T-helper 2 cell treated with Interferon-gamma antibody and Interleukin-4, amounts not matched to agents 5 μg/mL and 100 μg/mL, for 36 hours (primary cell): ENCODE results near the gene ZNF763.
"Not testable (repeated sequence)": the region's sequence is repeated elsewhere in the genome, so short reads cannot be mapped to it uniquely, and the experiment has no call there.

Experiments
- DNase-seq: peaks from one replicate; pipeline ENCODE4 v3.0.0; 2021; ENCODE audit warnings: low spot score
- H3K27ac Mint-ChIP-seq: one replicate; pipeline ENCODE4 v1.8.0; 2021; ENCODE audit warnings: mild to moderate bottlenecking, mixed read lengths
- H3K27me3 Mint-ChIP-seq: one replicate; pipeline ENCODE4 v1.8.0; 2021; ENCODE audit warnings: low read depth, mixed read lengths
- H3K36me3 Mint-ChIP-seq: one replicate; pipeline ENCODE4 v1.8.0; 2021; ENCODE audit warnings: low read depth, mixed read lengths
- H3K4me1 Mint-ChIP-seq: one replicate; pipeline ENCODE4 v1.8.0; 2021; ENCODE audit warnings: low read depth, mixed read lengths
- H3K4me3 Mint-ChIP-seq: one replicate; pipeline ENCODE4 v1.8.0; 2022; ENCODE audit warnings: mild to moderate bottlenecking, moderate library complexity, mixed read lengths
- H3K9me3 Mint-ChIP-seq: one replicate; pipeline ENCODE4 v1.8.0; 2021; ENCODE audit warnings: mixed read lengths

Gene ZNF763

DNA sequence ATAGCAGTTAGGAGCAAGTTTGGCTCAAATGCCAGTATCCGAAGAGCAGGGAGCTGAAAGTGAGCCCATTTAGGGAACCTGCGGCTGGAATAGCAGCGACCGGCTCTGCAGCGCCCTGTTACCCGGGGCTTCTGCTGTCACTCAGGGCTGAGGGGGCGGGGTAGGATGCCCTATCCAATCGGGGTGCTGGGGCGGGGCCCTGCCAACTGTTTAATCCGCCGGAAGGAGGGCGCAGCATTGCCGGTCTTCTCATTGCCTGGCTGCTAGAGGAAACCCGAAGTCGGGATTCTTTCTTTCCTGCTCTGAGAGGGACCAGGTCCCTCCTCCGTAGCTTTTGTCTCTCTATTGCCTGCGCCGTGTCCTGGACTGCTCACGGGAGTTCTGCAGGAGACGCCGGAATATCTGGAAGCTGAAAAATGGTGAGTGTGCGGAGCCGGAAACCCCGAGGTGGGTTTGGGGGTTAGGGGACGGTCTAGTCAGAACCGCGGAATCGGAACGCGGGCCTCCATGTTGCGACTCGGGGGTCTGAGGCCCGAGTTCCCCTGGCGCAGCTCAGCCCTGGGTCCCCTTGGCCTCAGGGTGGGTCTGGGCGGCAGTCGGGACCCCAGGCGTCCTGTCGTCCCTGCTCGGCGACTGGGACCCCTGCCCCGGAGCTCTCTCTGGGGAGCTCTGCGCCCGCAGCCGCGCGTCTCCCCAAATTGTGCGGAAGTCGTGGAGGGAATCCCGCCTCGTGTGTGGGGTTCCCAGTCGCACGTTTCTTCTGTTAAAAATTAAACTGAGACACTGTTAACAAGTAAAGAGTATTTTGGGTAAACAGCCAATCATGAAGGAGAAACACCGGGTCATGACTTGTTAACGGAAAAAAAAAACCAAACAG lies 22.8 kb downstream of the ZNF763 start:
- Mint-ChIP-seq H3K4me3 (peak overlapping the region; percentile 97), H3K4me1 (peaks cover 21% of the 10 kb centered on the region), H3K9me3 (peaks cover 8% of the 10 kb centered on the region), H3K36me3 (peaks cover 22% of the 10 kb centered on the region), H3K27me3 (no peaks in the 10 kb centered on the region), H3K27ac (peak overlapping the region; percentile 97)
- peak; percentile 90 for DNase-seq

DNA sequence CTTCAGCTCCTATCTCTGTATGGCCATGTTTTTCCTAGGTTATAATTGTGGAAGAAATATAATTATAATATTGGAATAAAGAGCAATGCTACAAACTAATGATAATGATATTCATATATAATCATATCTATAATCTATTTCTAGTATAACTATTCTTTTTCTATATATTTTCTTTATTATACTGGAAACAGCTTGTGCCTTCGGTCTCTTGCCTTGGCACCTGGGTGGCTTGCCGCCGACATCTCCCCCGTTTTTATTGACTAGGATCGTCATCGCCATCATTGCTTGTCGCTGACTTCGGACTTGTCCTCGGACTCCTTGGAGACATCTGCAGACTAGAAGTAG lies 24.2 kb downstream of the ZNF763 start:
- H3K27ac Mint-ChIP-seq, result peak overlapping the region; percentile 97
- H3K27me3 Mint-ChIP-seq, result no peaks in the 10 kb centered on the region
- H3K36me3 Mint-ChIP-seq, result peaks cover 32% of the 10 kb centered on the region
- peaks cover 8% of the 10 kb centered on the region for H3K9me3 Mint-ChIP-seq
- DNase-seq, result no peak
- H3K4me1 Mint-ChIP-seq, result peaks cover 22% of the 10 kb centered on the region
- H3K4me3 Mint-ChIP-seq, result peak overlapping the region; percentile 97

DNA sequence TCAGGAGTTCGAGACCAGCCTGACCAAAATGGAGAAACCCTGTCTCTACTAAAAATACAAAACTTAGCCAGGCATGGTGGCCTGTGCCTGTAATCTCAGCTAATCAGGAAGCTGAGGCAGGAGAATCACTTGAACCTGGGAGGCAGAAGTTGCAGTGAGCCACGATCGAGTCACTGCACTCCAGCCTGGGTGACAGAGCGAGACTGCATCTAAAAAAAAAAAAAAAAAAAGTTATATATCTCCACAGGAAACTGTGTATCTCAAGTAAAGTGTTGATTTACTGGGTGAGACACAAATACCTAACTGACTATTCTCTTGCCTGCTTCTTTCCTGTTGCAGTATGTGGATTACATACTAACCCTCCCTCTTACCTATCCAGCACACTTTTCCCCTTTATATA lies 27.1 kb downstream of the ZNF763 start:
- not testable (repeated sequence) for H3K27ac Mint-ChIP-seq, H3K4me3 Mint-ChIP-seq, DNase-seq, H3K27me3 Mint-ChIP-seq
- Mint-ChIP-seq H3K9me3 (peaks cover 16% of the 10 kb centered on the region), H3K4me1 (peaks cover 21% of the 10 kb centered on the region), H3K36me3 (peaks cover 44% of the 10 kb centered on the region)

DNA sequence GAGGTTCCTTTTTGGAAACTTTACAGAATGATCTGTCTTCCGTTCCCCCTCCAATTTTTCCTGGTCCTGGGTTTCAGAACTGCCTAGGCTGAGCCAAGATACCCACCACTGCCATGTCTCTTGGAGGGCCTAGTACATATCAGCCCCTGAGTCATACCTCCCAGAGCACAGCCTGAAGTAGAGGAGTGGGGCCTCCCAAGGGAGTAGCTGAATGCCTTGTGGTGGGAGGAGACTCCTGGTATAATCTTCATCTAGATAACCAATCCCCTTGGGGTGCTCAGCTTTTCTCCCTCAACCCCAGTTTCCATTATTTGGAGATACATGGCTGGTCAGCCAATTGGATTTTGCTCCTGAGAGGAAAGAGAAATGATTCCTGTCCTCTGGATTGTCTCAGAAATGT lies 30.3 kb downstream of the ZNF763 start:
- Mint-ChIP-seq H3K4me3 (no peak overlapping the region), H3K27ac (no peak overlapping the region), H3K27me3 (no peaks in the 10 kb centered on the region), H3K4me1 (peaks cover 17% of the 10 kb centered on the region), H3K9me3 (peaks cover 22% of the 10 kb centered on the region), H3K36me3 (peaks cover 53% of the 10 kb centered on the region)
- DNase-seq, result no peak

DNA sequence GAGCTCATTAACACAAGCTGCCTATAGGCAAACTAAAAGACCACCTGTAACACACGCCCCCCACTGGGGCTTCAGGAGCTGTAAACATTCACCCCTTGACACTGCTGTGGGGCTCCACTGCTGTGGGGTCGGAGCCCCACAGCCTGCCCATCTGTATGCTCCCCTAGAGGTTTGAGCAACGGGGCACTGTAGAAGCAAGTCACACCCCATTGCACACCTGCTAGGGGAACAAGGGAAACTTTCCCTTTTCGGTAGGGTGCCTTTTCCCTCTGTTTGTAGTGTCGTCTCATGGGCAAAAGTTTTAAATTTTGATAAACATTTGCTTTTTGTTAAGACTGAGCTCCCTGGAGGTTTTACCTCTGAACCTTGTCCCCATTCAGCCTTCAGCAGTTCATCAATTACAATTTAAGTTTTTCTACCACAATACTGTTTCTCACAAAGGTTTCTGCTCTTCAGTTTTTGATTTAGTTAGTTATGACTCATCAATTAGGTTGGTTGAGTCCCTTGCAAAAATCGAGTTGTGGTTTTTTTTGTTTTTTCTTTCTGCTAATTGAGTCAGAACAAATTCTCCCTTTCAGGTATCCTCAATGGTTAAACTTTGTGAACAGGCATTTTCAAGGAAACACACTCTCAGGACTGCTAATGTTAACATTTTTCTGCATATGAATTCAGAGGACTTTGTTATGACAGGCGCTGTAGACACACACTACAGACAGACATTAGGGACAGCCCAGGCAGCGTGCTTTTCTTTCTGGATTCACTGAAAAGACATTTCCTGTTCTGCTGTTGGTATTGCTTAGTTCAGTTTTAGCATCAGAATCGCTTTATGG lies 35.5 kb downstream of the ZNF763 start:
- H3K4me1 Mint-ChIP-seq, result peaks cover 17% of the 10 kb centered on the region
- H3K27me3 Mint-ChIP-seq, result no peaks in the 10 kb centered on the region
- peak overlapping the region; percentile 12 for H3K4me3 Mint-ChIP-seq
- H3K9me3 Mint-ChIP-seq, result peaks cover 15% of the 10 kb centered on the region
- DNase-seq, result no peak
- peak overlapping the region; percentile 41 for H3K27ac Mint-ChIP-seq
- peaks cover 45% of the 10 kb centered on the region for H3K36me3 Mint-ChIP-seq

DNA sequence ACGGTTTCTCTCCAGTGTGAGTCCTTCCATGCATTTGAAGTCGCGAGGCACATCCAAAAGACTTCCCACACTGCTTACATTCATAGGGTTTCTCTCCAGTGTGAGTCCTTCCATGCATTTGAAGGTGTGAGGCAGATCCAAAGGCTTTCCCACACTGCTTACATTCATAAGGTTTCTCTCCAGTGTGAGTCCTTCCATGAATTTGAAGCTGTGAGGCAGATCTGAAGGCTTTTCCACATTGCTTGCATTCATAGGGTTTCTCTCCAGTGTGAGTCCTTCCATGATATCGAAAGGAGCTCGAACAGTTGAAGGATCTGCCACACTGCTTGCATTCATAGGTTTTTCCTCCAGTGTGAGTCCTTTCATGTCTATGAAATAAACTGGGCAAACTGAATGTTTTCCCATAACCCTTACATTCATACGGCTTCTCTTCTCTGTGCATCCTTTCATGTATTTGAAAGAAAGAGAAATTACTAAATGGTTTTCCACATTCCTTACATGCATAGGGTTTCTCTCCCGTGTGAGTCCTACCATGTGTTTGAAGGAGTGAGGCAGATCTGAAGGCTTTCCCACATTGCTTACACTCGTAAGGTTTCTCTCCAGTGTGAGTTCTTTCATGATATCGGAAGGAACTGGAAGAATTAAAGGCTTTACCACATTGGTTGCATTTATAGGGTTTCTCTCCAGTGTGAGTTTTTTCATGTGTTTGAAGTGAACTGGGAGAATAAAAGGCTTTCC lies 50.3 kb downstream of the ZNF763 start:
- no peak overlapping the region for H3K4me3 Mint-ChIP-seq
- H3K27me3 Mint-ChIP-seq, result no peaks in the 10 kb centered on the region
- peaks cover 60% of the 10 kb centered on the region for H3K36me3 Mint-ChIP-seq
- no peak overlapping the region for H3K27ac Mint-ChIP-seq
- H3K9me3 Mint-ChIP-seq, result peaks cover 50% of the 10 kb centered on the region
- no peak for DNase-seq
- no peaks in the 10 kb centered on the region for H3K4me1 Mint-ChIP-seq

DNA sequence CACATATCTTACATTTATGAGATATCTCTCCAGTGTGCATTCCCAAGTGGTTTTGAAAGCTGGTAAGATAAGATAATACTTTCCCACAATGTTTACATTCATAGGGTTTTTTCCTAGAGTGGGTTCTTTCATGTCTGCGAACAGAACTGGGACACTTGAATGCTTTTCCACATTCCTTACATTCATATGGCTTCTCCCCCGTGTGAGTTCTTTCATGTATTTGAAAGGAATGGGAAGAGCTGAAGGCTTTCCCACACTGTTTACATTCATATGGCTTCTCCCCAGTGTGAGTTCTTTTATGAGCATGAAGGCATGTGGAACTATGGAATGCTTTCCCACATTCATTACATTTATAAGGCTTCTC lies 50.9 kb downstream of the ZNF763 start:
- no peak for DNase-seq
- no peak overlapping the region for H3K27ac Mint-ChIP-seq
- H3K36me3 Mint-ChIP-seq, result peaks cover 57% of the 10 kb centered on the region
- no peaks in the 10 kb centered on the region for H3K27me3 Mint-ChIP-seq
- H3K4me1 Mint-ChIP-seq, result no peaks in the 10 kb centered on the region
- H3K9me3 Mint-ChIP-seq, result peaks cover 50% of the 10 kb centered on the region
- H3K4me3 Mint-ChIP-seq, result no peak overlapping the region
